GM12873 (cell line): ENCODE results near the gene AHI1.

Experiments
- CTCF ChIP-seq: IDR thresholded peaks from 2 replicates; pipeline ENCODE4 v1.5.1; 2012; ENCODE audit warnings: low read depth, mild to moderate bottlenecking, moderate library complexity, low read length, control low read depth; ENCODE audit not compliant: insufficient read depth; ENCODE audit errors: missing control alignments

AHI1 gene

GRCh38 chr6:135451617-135452190, 45.8 kb downstream of the AHI1 start:
- TF ChIP-seq CTCF, result peak; percentile 55

- TF ChIP-seq CTCF, result no peak
These were observed 48.3 kb downstream of the AHI1 start for GRCh38 chr6:135449246-135449645.

GRCh38 chr6:135440087-135440792, 57.3 kb downstream of the AHI1 start:
- no peak for TF ChIP-seq CTCF

- no peak for TF ChIP-seq CTCF
These were observed 58.0 kb downstream of the AHI1 start for GRCh38 chr6:135439549-135439948.

- peak; percentile 53 for TF ChIP-seq CTCF
These were observed 58.5 kb downstream of the AHI1 start for GRCh38 chr6:135438907-135439535.

- TF ChIP-seq CTCF, result no peak
These were observed 62.5 kb downstream of the AHI1 start for GRCh38 chr6:135434991-135435390.

GRCh38 chr6:135434095-135434494, 63.4 kb downstream of the AHI1 start:
- no peak for TF ChIP-seq CTCF
